Lower lobe of right lung (tissue), 2 donors: Measurements from ENCODE around the gene OR10H5. TPM values are rescaled to one million over a fixed set of nuclear protein-coding genes. Genes with fewer than 3 reads are reported as not detected.
"Not testable (repeated sequence)": the region's sequence is repeated elsewhere in the genome, so short reads cannot be mapped to it uniquely, and the experiment has no call there.

Source experiments
- ATAC-seq, 2 donors: fragments of 200-7000 bp; cut with Tn5 transposase; one replicate each; pipeline ENCODE4 v1.9.1; 2020 to 2022; ENCODE audit warnings: mild to moderate bottlenecking in 2 of 2, moderate library complexity in 2 of 2
- DNase-seq: peaks from one replicate; pipeline ENCODE4 v3.0.0-alpha.2; 2020
- H3K27ac ChIP-seq: fragments of 200-600 bp; one replicate; pipeline ENCODE4 v1.8.0; 2022
- H3K27me3 ChIP-seq: fragments of 200-600 bp; one replicate; pipeline ENCODE4 v1.8.0; 2022; ENCODE audit warnings: low read depth
- H3K36me3 ChIP-seq: fragments of 200-600 bp; one replicate; pipeline ENCODE4 v1.8.0; 2022; ENCODE audit warnings: mild to moderate bottlenecking
- H3K4me1 ChIP-seq: fragments of 200-600 bp; one replicate; pipeline ENCODE4 v1.8.0; 2022
- H3K4me3 ChIP-seq: fragments of 200-600 bp; one replicate; pipeline ENCODE4 v1.8.0; 2022; ENCODE audit warnings: mild to moderate bottlenecking
- H3K9me3 ChIP-seq: fragments of 200-600 bp; one replicate; pipeline ENCODE4 v1.8.0; 2022
- CTCF ChIP-seq: fragments of 200-600 bp; IDR thresholded peaks from one replicate; pipeline ENCODE4 v1.8.0; 2022; ENCODE audit warnings: antibody characterized with exemption, mild to moderate bottlenecking
- intact Hi-C: fragments of 100-400 bp; cut with DNase I; formaldehyde crosslinking; loops from one replicate; pipeline ENCODE4 v1.11.0; 2022
- total RNA-seq: library from RNA; stranded (reverse); fragmentation: NEBNext Ultra II Directional; extraction: Animal tissue kit (Norgen Biotek cat#: 25700); gene quantifications from one replicate; pipeline ENCODE4 v1.2.1, GENCODE V29; 2021
- donor health status: DM: no; HTN: yes; CAD: no; lungs with severe emphysema.

Gene OR10H5
- total RNA-seq, 1 donor from 2014 or later: not detected

GRCh38 chr19:15837221-15837731 is 49.8 kb downstream of the OR10H5 start:
- Histone ChIP-seq H3K4me1 (peaks cover 7% of the 10 kb centered on the region), H3K36me3 (no peaks in the 10 kb centered on the region), H3K9me3 (no peaks in the 10 kb centered on the region), H3K27ac (peak overlapping the region; percentile 99), H3K4me3 (peak overlapping the region; percentile 76), H3K27me3 (no peaks in the 10 kb centered on the region)
- DNase-seq (no peak), ATAC-seq (peak; percentile 56 to 61)
- TF ChIP-seq CTCF: no peak
- intact Hi-C loops: no loop called here

GRCh38 chr19:15838351-15838750 is 50.9 kb downstream of the OR10H5 start:
- H3K27ac ChIP-seq: no peak overlapping the region
- no peak for TF ChIP-seq CTCF
- no peaks in the 10 kb centered on the region for H3K9me3 ChIP-seq
- H3K36me3 ChIP-seq: no peaks in the 10 kb centered on the region
- intact Hi-C loops: no loop called here
- no peak overlapping the region for H3K4me3 ChIP-seq
- no peak for ATAC-seq
- H3K4me1 ChIP-seq: peaks cover 7% of the 10 kb centered on the region
- DNase-seq: no peak
- H3K27me3 ChIP-seq: no peaks in the 10 kb centered on the region

GRCh38 chr19:15839888-15840287 is 52.4 kb downstream of the OR10H5 start:
- not testable (repeated sequence) for H3K4me1 ChIP-seq, DNase-seq, ATAC-seq

GRCh38 chr19:15840833-15841232 is 53.4 kb downstream of the OR10H5 start:
- peaks cover 3% of the 10 kb centered on the region for H3K4me1 ChIP-seq
- intact Hi-C loops: no loop called here
- no peak overlapping the region for H3K27ac ChIP-seq
- TF ChIP-seq CTCF: no peak
- H3K9me3 ChIP-seq: no peaks in the 10 kb centered on the region
- H3K27me3 ChIP-seq: no peaks in the 10 kb centered on the region
- ATAC-seq (no peak), DNase-seq (no peak)
- H3K4me3 ChIP-seq: no peak overlapping the region
- H3K36me3 ChIP-seq: no peaks in the 10 kb centered on the region

More at GRCh38 chr19:15839888-15840287, 52.4 kb downstream of the OR10H5 start:
- H3K27ac ChIP-seq, H3K9me3 ChIP-seq, intact Hi-C loops, H3K4me3 ChIP-seq, H3K36me3 ChIP-seq, H3K27me3 ChIP-seq: not testable (repeated sequence)

- no peaks in the 10 kb centered on the region for H3K27me3 ChIP-seq
- DNase-seq (no peak), ATAC-seq (no peak)
- no peaks in the 10 kb centered on the region for H3K36me3 ChIP-seq
- no peak for TF ChIP-seq CTCF
- H3K27ac ChIP-seq: no peak overlapping the region
- no peaks in the 10 kb centered on the region for H3K9me3 ChIP-seq
- H3K4me1 ChIP-seq: no peaks in the 10 kb centered on the region
- H3K4me3 ChIP-seq: no peak overlapping the region
- intact Hi-C loops: no loop called here
Observed at GRCh38 chr19:15841875-15842569, 54.6 kb downstream of the OR10H5 start.

GRCh38 chr19:15843203-15843893 is 55.9 kb downstream of the OR10H5 start:
- no peaks in the 10 kb centered on the region for H3K4me1 ChIP-seq
- no peaks in the 10 kb centered on the region for H3K9me3 ChIP-seq
- H3K4me3 ChIP-seq: no peak overlapping the region
- no peak for TF ChIP-seq CTCF
- DNase-seq: no peak
- no peak for ATAC-seq
- no peaks in the 10 kb centered on the region for H3K36me3 ChIP-seq
- no peaks in the 10 kb centered on the region for H3K27me3 ChIP-seq
- H3K27ac ChIP-seq: no peak overlapping the region
- intact Hi-C loops: no loop called here

- H3K27me3 ChIP-seq, H3K4me3 ChIP-seq, H3K4me1 ChIP-seq, intact Hi-C loops, H3K27ac ChIP-seq, H3K9me3 ChIP-seq, H3K36me3 ChIP-seq: not testable (repeated sequence)
- peak; percentile 76 to 86 for ATAC-seq
- DNase-seq: peak; percentile 93
Observed at GRCh38 chr19:15843894-15844222, 56.4 kb downstream of the OR10H5 start.
